GM18511 (cell line): ENCODE data around the gene CRISPLD2.
"Not testable (repeated sequence)": the region's sequence is repeated elsewhere in the genome, so short reads cannot be mapped to it uniquely, and the experiment has no call there.

Experiments used
- ATAC-seq: cut with Tn5 transposase; IDR thresholded peaks from one replicate; pipeline ENCODE4 v1.9.1; 2021; ENCODE audit warnings: mild to moderate bottlenecking, moderate library complexity; ENCODE audit not compliant: unreplicated experiment

CRISPLD2 gene

DNA sequence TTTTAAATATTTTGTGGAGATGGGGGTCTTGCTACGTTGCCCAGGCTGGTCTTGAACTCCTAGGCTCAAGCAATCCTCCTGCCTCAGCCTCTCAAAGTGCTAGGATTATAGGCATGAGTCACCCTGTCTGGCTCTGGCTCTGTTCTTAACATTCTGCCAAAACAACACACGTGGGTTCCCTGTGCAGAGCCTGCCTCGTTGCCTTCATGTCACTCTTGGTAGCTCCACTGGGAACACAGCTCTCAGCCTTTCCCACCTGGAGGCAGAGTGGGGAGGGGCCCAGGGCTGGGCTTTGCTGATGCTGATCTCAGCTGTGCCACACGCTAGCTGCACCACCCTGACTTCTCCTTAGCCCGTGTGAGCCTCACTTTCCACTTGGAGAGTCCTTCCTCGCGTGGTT is 19.3 kb downstream of the CRISPLD2 start:
- ATAC-seq: no peak

DNA sequence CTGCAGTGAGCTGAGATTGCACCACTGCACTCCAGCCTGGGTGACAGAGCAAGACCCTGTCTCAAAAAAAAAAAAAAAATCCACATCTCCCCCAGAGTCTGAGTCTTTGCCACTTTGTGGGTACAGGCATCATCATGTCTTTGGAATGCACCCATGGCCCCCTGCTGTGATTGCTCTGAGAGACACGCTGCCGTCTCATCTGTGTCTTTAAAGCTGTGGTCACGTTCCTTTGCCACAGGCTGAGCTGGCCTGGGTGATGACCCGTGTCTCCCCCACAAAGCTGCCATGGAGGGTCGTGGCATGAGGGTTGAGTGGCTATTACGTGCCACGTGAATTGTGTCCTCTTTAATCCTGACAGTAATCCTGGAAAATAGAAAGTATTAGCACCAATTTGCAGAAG is 20.2 kb downstream of the CRISPLD2 start:
- ATAC-seq: no peak

DNA sequence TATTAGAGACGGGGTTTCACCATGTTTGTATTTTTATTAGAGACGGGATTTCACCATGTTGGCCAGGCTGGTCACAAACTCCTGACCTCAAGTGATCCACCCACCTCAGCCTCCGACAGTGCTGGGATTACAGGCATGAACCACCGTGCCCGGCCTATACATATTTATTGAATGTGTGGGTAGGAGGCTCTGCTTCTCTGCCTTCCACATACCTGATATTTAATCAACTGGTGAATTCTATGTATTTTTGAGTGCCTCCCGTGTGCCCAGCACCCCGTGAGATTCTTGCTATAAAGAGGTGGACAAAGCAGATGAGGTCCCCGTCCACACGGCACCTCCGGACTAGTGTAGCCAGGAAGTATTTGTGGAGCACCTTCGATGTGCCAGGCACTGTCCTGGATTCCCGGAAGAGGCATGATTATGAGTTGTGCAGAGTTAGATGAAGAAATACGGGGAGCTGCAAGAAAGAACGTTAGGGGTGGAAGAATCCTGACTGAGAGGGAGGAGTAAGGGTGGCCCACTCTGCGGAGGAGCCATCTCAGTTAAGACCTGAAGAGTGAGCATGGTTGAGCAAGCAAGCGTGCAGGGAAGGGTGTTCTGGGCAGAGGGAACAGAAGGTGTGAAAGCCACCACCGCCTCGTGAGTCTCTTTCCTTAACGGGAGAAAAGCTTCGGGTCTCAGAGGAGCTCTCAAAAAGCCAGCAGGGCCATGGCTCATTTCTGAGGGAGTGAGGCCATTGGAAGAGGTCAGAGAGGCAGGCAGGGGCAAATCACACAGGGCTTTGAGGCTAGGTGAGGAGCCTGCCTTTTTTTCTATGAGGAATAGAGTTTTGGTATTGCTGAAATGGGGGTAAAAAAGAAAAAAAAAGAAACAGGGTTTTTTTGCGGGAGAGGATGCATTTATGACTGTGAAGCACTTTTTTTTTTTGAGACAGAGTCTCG is 21.2 kb downstream of the CRISPLD2 start:
- no peak for ATAC-seq

DNA sequence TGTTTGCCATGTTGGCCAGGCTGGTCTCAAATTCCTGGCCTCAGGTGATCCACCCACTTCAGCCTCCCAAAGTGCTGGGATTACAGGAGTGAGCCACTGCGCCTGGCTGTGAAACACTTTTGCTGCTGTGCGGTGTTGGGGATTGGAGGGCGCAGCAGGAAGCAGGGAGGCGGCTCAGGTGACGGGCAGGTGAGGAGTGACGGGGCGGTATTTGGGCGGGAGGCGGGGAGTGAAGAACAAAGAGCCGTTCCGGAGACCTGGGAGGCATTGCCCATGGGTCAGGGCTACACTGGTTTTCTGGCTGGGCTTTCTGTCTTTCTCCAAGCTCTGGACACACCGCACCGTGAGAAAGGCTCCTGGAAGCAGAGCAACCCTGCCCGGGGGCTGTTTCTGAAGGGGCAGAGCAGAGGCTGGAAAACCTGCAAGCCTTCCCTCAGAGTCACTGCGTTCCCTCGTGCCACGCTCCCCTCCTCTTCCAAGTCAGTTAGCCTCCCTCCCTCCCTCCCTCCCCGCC is 22.1 kb downstream of the CRISPLD2 start:
- no peak for ATAC-seq

DNA sequence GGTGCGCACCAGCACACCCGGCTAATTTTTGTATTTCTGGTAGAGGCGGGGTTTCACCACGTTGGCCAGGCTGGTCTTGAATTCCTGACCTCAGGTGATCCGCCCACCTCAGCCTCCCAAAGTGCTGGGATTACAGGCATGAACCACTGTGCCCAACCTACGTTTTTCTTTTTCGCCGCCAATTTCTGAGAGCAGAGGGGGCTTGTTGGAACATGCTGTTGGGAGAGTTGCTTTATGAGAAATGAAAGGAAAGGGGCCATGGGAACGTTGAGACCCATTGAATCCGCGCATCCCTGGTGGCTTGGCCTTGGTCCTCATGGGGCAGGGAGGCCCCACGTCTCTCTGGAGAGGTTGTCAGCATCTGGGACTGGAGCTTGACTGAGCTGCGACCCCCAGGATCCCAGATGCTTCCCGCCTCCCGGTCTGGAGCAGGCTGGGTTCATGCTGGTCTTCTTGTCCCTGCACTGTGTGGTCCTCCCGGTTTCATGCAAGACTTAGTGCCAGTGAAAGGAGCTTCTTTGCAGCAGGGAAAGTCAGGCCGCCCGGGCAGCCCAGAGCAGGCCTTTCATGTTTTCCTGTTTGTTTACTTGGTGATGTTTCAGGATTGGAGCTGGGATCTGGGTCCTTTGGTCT is 22.8 kb downstream of the CRISPLD2 start:
- no peak for ATAC-seq

DNA sequence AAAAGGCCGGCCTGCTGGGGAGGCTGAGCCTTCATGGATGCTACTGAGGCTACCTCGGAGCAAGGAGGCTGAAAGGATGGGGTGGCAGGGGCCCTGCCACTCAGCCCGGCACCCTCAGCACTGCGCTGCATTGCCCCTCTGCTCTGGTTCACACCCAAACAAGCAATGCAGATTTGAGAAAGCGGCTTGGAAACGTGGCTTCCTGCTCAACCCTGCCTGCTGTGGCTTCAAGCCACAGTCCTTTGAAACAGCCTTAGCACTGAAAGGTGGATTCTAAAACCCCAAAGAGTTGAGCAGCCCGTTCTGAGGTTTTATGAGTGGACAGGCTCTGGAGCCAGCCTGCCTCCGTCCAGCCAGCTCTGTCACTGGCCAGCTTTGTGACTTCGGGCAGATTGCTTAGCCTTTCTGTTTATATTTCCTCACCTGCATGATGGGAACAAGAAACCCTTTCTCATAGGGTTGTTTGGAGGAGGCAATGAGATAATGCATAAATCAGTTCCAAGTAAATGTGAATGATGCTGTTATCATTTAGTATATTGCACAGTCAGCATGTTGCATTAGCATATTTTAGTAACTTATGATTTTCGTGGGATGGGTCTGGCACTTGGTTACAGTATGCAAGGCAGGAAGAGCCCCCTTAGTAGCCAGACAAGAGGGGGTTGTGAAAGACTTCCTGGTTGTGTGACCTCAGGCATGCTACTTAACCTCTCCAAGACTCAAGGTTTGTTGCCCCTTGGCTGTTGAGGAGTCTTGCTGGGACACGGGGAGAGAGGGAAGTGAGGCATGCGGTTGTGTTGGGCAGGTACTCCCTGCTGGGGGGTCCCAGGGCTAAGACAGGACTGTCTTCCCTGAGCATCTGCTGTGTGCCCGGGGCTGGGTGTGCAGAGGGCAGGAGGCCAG is 23.6 kb downstream of the CRISPLD2 start:
- ATAC-seq: no peak

DNA sequence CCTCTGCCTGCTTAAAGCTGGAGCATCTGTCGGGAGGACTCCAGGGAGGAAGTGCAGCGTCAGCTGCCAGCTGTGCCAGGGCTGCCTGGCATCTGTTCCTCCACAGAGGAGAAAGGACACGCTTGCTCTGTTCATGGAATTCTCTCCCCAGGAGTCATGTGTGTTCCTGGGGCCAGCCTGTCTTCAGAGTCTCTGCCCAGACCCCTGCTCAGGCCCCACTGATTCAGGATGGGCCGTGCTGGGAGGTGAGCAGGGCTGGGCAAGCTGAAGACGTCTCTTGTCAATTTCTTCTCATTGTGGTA is 24.2 kb downstream of the CRISPLD2 start:
- no peak for ATAC-seq

DNA sequence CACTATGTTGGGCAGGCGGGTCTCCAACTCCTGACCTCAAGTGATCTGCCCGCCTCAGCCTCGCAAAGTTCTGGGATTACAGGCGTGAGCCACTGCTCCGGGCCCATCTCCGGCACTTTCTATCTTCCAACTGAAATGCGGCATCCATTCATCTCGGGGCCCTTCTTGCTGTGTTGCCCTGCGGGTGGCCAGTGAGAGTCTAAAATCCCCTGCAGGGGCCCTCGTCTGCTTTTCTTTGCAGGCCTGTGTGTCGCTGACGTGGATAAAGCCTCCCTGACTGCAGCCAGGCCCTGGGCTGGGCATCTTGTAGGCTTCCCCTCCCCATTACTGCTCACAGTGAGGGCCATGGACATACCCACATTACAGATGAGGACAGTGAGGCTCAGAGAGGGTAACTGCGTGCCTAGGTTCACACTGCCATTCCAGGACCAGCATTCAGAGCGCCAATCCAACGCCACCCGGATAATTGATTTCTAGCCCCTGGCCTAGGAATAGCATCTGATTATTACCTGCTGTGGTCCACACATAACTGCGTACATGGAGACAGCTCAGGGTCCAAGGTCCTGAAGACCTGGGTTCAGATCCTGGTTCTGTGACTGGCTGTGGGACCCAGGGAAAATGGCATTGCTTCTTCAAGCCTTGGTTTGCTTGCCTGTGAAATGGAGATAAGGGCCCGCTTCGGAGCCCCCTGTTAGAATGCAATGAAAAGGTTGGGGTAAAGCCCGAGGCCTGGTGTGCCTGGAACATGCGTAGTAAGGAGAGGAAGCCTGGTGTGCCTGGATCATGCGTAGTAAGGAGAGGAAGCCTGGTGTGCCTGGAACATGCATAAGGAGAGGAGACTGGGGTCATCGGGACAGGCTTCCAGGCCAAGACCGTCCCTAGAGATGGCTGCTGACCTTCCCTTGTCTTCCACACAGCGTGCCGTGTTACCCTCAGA is 25.0 kb downstream of the CRISPLD2 start:
- no peak for ATAC-seq

DNA sequence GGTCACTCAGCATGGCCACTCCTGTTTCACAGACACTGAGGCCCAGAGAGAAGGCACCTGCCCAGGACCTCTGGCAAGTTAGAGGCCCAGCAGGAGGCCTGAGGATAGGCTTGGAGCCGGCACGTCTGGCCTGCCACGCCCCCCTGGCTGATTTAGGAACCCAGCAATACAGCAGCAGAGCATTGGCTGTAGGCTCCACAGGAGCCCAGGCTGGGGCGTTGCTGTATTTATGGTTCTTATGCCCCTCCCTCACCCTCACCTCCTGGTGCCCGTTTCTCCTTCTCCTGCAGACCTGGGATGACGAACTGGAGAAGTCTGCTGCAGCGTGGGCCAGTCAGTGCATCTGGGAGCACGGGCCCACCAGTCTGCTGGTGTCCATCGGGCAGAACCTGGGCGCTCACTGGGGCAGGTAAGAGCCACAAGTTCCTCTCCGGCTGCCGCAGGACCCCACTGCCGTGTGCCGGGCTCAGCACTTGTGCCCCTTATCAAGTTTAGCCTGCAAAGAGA is 25.8 kb downstream of the CRISPLD2 start:
- ATAC-seq: no peak

DNA sequence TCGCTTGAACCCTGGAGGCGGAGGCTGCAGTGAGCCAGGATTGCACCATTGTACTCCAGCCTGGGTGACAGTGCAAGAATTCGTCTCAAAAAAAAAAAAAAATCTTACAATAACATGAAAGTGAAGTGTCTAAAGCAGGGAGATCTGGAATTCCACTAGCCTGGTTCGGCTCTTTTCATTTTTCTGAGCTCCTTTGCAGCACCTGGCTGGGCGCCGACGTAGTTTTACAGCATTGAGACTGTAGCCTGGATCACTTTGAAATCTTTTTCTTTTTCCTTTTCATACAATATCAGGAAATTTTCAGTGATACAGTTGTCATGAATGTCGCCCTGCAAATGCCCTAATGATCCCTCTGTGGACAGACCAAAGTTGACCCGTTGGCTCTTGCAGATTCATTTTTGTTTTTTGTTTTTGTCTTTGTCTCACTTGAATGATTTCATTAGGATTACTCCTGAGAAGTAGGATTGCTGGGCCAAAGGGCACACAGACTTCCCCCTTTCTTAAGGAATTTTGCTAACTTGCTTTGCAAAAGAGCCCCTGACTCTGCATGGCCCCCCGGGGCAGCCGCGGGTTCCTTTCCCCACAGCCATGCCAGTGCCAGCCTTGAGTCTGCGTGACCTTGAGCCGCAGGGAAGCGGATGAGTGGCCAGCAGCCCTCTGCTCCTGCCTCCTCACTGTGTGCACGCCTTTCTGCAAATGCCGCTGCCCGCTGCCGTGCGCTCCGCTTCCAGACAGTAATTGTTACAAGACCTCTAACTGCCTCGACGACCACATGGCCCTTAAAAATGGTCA is 28.0 kb downstream of the CRISPLD2 start:
- no peak for ATAC-seq

DNA sequence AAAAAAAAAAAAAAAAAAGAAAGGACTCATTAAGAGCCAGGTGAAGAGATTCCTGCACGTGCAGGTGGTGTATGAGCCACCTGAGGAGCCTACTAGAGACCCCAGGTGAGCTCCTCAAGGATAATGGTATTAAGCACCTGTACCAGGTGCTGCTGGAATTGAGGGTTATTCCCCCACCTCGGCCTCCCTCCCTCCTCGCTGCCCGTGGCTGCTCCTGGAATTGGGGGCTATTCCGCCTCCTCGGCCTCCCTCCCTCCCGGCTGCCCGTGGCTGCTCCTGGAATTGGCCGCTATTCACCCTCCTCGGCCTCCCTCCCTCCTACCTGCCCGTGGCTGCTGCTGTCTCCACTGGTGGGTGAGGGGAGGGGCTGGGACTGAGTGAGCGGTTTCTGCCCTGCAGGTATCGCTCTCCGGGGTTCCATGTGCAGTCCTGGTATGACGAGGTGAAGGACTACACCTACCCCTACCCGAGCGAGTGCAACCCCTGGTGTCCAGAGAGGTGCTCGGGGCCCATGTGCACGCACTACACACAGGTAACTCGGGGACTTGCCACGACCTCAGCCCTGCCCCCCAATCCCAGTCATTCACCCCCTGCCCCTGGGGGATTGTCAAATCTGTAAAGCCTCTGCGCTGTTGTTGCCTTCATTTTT is 29.3 kb downstream of the CRISPLD2 start:
- ATAC-seq: no peak

DNA sequence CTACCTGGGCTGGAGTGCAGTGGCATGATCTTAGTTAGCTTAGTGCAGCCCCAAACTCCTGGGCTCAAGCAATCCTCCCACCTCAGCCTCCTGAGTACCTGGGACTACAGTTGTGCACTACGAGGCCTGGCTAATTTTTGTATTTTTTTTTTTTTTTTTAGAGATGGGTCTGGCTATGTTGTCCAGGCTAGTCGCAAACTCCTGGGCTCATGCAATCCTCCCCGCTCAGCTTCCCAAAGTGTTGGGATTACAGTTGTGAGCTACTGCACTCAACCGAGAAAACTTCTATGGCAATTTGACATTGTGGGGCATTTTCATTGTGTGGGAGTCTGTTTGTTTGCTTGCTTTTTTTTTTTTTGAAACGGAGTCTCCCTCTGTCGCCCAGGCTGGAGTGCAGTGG is 30.0 kb downstream of the CRISPLD2 start:
- no peak for ATAC-seq

DNA sequence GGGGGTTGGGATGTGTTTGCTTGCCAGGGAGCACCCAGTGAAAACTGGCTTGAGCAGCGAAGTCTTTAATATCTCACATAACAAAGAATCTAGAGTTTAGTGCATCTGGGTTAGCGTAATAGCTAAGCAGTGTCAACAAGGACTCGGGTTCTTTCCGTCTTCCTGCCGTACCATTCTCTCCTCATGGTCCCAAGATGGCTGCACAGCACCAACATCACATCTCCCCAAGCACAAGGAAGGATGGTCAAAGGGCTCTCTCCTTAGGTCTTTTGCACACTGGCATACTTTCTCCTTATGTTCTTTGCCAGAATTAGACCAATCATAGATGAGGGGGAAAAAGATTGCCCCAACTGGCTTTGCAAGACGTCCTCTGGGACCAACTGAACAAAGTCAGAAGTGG is 30.9 kb downstream of the CRISPLD2 start:
- no peak for ATAC-seq

DNA sequence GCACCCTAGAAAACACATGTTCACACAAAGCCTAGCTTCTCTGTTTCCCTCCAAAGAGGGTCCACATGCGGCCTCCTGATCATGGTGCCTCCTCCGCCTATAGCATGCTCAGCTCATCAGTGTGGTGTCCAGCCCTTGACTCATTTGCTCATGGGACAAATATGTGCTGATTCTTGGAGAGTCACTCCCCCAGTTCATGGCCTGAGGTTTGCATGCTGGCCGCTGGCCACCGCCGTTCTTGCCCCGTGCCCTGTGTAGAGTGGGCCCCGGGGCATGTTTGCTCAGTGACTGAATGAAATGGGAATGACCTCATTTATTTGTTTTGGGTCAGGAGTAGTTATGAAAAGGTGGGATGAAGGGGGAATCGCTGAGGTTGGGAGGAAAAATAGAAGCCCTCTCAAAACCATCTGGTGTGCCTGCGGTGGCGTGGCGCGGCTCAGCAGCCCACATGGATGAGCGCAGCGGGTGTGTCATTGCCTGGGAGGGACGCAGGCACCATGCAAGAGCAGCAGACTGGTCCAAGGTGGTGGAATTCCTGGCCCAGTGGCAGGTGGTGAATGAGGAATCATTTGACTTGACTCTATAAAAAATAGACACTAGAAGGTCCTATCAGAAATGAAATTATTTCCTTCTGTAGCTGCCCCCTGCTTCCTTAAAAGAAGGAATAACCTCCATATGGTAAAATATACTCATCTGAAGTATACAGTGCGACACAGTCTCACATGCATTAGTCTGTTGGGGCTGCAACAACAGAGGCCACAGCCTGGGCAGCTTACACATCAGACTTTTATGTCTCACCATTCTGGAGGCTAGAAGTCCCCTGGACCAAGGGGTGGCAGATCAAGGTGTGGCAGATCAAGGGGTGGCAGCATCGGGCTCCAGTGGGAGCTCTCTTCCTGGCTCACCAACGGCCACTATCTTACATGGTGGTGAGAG is 31.7 kb downstream of the CRISPLD2 start:
- ATAC-seq: no peak

DNA sequence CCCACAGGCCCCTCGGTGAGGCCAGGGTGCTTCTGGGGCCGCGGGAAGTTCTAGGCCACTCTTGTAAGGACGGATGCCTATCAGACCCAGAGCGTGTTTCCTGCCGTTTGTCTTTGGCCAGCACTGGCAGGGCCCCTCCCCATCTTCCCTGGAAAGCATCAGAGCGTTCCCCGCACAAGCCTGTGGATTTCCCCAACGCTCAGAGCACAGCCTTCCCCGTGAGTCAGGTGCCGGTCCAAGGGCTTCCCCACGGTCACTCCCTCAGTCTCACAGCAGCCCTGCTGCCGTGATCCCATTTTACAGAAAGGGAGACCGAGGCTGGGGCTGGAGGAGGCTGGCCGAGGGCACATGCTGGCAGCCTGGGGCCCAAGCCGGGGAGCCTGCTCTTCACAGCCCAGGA is 33.7 kb downstream of the CRISPLD2 start:
- ATAC-seq: no peak

DNA sequence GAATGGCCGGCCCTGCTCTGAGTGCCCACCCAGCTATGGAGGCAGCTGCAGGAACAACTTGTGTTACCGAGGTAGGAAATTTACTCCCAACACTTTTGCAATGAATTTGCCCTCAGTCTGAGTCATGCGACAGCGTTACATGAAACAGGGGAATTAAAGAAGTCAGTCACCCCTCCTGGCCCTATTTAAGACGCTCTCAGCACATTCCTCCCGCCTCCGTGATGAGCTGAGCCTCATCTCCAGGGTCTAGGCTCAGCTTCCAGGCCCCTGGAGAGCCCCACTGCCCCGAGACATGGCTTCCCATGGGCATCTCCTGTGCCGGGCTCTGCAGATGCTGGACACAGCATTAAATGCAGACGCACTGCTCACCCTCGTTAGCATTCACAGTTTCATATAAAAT is 35.0 kb downstream of the CRISPLD2 start:
- ATAC-seq: no peak

DNA sequence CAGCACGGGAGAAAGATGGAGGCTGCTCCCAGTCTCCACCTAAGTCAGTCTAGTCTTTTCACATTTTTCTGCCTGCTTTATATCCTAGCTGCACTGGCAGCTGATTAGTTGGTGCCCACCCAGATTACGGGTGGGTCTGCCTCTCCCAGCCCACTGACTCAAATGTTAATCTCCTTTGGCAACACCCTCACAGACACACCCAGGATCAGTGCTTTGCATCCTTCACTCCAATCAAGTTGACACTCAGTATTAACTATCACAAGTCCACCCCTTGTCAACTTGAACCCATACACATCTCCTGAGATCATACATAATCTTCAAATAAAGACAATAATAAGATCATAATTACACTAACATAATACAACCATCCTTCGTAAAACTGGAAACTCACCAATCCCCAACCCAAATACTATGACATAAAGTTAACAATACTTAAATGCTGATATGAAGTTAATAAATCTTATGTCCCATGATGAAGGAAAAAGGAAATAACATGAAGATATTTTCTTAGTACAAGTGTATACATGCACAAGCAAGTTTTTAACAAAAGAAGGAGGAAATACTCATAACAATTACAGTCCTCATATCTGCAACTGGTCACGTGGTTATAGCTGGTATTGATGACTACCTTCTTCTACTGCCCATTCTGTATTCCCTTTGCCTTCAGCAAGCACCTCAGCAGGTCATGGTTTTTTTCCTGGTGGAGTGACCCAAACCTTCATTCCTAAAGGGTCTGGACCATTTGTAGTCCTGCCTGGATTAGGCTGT is 35.8 kb downstream of the CRISPLD2 start:
- ATAC-seq: not testable (repeated sequence)
